H54 (cell line): ENCODE data around the gene CCDC3.

ENCODE experiments used
- DNase-seq: peaks from one replicate; pipeline ENCODE4 v3.0.0; 2011; ENCODE audit warnings: low spot score, mixed read lengths; ENCODE audit not compliant: insufficient read length
- FAIRE-seq: peaks from 3 replicates; lab custom pipeline; 2011; peaks lifted over from hg19 to GRCh38; lab: Jason Lieb, UNC
- POLR2A ChIP-seq: IDR thresholded peaks from 2 replicates; pipeline ENCODE4 v1.6.1; 2011; ENCODE audit warnings: low read depth, mild to moderate bottlenecking, low read length

The CCDC3 gene

GRCh38 chr10:12981570-12981969, 19.9 kb downstream of the CCDC3 start:
- TF ChIP-seq POLR2A, result no peak
- FAIRE-seq (no peak), DNase-seq (no peak)

- FAIRE-seq (no peak), DNase-seq (no peak)
Observed at GRCh38 chr10:12980713-12981306, 20.7 kb downstream of the CCDC3 start.

DNA sequence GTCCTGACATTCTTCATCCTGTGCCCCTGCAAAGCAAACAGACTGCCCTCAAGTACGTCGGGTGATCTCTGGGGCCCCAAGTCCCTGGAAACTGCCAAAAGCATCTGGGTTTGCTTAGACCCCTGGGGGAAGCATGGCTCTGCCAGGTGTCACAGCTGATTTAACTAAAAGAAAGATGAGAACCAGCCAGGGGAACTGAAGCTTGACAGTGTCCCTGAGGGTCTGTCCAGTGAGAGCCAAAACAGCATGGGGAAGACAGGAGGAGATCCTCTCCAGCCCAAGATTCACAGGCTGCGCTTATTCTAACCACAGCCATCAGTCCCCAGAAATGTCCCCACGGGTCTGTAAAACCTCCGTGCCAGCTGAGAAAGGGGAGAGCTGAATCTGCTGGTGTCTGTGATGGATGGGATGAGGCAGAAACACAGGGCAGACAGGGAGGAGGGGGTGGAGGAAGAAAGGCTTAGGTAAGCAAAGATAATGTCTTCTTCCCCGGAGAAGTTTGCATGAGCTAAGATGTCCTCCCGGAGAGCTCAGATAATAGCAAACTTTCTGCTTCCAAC, 21.3 kb downstream of the CCDC3 start:
- DNase-seq (no peak), FAIRE-seq (no peak)
- no peak for TF ChIP-seq POLR2A

More at GRCh38 chr10:12980713-12981306, 20.7 kb downstream of the CCDC3 start:
- TF ChIP-seq POLR2A, result no peak

- no peak for TF ChIP-seq POLR2A
- no peak for DNase-seq
- no peak for FAIRE-seq
Observed at GRCh38 chr10:12978891-12979290, 22.6 kb downstream of the CCDC3 start.

- DNase-seq (no peak), FAIRE-seq (no peak)
- TF ChIP-seq POLR2A, result no peak
Observed at GRCh38 chr10:12975906-12976305, 25.6 kb downstream of the CCDC3 start.

DNA sequence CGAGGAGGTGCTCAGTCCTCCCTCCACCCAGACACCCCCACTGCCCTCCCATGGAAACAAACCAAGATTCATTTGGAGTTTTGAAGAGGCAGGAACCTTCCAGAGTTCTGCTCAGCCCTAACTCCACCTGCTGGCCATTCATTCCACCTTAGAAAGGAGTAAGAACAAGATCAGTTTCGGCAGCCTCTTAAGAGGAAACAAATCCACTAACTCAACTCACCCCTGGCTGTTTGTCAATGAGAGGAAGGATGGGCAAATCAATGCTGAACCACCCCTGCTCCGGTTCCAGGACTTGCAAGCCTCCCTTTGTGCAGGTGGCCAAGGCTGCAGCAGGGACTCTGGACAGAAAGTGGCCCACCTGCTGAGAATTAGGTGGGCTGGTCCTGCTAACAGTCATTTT, 26.2 kb downstream of the CCDC3 start:
- DNase-seq (no peak), FAIRE-seq (no peak)
- no peak for TF ChIP-seq POLR2A

DNA sequence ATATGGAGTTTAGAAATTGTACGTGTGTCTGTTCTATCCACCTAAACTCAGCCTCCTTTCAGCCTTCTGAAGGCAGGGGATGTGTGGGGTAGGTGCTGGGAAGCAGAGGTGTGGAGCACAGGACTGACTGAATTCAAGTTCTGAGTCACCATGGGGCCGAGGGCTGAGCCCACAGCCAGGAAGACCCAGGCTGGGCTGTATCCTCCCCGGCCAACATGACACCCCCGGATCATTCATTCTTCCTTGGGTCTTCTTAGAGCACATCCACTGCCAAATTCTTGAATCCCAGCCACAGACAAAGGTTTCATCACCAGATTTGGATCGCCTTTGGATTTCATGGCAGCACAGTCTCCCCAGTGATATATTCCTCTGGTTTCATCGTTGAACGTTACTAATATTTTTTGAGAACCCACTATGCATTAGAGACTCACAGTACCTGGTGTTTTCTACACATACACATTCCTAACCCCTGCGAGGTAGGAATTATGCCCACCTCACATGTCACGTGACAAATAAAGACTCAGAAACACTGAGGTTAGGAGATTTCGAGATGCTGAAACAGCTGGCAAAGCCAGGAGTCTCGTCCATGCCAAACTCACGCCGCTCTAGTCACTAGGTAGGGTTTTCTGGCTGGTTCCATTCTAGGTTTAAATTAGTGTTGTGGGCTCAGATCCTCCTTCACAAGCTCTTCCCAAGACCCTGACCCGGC, 26.9 kb downstream of the CCDC3 start:
- DNase-seq (no peak), FAIRE-seq (no peak)
- TF ChIP-seq POLR2A, result no peak

- FAIRE-seq, result no peak
- DNase-seq, result no peak
- TF ChIP-seq POLR2A, result no peak
Observed at GRCh38 chr10:12974078-12974477, 27.4 kb downstream of the CCDC3 start.

DNA sequence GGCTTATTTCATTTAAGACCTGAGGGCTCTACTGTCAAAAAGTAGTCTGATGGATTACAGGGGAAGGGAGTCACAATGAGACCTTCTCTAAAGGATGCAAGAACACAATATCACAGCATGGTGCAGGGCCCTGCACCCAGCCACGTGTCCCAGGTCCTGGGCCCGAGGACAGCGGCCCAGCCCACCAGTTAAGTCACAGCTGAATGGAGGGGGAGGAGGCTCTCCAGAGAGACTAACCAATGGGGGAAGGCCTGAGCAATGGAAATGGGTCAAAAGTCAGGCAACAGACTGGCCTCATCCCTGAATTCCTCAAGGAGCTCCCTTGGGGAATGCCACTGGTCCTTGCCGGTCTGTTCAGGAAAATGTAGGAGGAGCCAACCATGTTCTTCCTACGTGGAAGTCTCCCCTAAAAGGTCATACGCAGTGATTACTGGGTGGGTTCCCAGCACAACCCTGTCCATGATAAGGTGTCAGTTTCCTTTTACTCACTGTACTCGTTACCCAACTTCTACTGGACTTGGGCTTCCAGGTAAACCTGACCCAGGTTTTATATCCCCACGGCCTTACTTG, 28.3 kb downstream of the CCDC3 start:
- no peak for FAIRE-seq
- TF ChIP-seq POLR2A, result no peak

DNA sequence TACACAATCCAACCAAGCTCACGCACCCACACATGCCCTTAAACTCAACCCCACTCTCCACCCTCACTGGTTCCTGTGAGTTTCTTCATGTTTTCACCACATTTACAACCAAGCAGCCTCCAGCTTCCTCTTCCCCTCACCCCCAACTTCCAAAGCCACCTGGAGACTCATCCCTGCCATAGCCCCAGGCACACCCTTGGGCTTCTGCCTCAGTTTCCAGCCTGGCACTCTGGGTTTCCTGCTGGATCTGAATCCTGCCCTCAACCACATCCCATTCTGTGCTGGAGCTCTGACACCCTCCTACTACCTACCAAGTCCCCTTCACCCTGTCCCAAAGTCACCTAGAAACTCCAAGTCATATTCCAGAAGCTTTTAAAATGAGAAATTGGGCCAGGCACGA, 29.4 kb downstream of the CCDC3 start:
- no peak for FAIRE-seq
- no peak for TF ChIP-seq POLR2A
- no peak for DNase-seq

More for the DNA sequence above, 28.3 kb downstream of the CCDC3 start:
- DNase-seq, result no peak

- no peak for TF ChIP-seq POLR2A
- DNase-seq, result no peak
- no peak for FAIRE-seq
Observed at GRCh38 chr10:12971001-12971788, 30.3 kb downstream of the CCDC3 start.

DNA sequence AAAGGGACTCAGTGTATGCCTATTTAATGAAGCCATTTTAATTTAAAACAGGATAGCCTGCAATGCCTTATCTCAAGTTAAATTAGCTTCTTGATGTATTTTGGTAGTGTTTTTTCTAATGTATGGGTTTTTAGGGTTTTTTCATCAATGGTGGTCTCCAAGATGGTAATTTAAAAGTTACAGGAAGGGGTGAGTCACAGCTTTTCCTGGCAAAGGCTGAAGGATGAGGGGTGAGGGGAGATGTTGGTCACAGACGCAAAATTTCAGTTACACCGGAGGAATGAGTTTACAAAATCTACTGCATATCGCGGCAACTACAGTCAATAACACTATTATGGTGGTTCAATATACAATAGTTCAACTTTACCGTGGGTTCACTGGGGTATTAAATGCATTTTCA, 31.6 kb downstream of the CCDC3 start:
- DNase-seq (no peak), FAIRE-seq (no peak)
- no peak for TF ChIP-seq POLR2A

GRCh38 chr10:12966067-12966466, 35.4 kb downstream of the CCDC3 start:
- no peak for TF ChIP-seq POLR2A
- no peak for DNase-seq
- no peak for FAIRE-seq

- TF ChIP-seq POLR2A, result no peak
- DNase-seq (no peak), FAIRE-seq (no peak)
Observed at GRCh38 chr10:12965571-12965970, 35.9 kb downstream of the CCDC3 start.
